Hematopoietic multipotent progenitor cell treated with erythropoietin and hydrocortisone succinate and interleukin-3 and kit ligand, for 17 days (in vitro differentiated cells): ENCODE data around the gene GTF2IRD1.
"Not testable (repeated sequence)": the region's sequence is repeated elsewhere in the genome, so short reads cannot be mapped to it uniquely, and the experiment has no call there.

Source experiments
- DNase-seq: peaks from one replicate; pipeline ENCODE4 v3.0.0-alpha.2; 2015; ENCODE audit warnings: low spot score

GTF2IRD1 gene

GRCh38 chr7:74453322-74454011 is at the start of gene GTF2IRD1:
Gene GTF2IRD1, plus strand, starts transcription at chr7:74453906. Its CDS starts 54,175 bp downstream, at chr7:74508081.
- DNase-seq: no peak

GRCh38 chr7:74404388-74404700 is 49.4 kb upstream of the GTF2IRD1 start:
- DNase-seq: no peak

GRCh38 chr7:74404741-74405140 is 49.0 kb upstream of the GTF2IRD1 start:
- no peak for DNase-seq

GRCh38 chr7:74405191-74405898 is 48.4 kb upstream of the GTF2IRD1 start:
- DNase-seq: no peak

GRCh38 chr7:74405899-74406512 is 47.7 kb upstream of the GTF2IRD1 start:
- no peak for DNase-seq

- DNase-seq: no peak
Observed at GRCh38 chr7:74407958-74408357, 45.7 kb upstream of the GTF2IRD1 start.

GRCh38 chr7:74409571-74409970 is 44.1 kb upstream of the GTF2IRD1 start:
- DNase-seq: no peak

- no peak for DNase-seq
Observed at GRCh38 chr7:74410772-74411171, 42.9 kb upstream of the GTF2IRD1 start.

- DNase-seq: not testable (repeated sequence)
Observed at GRCh38 chr7:74411571-74411970, 42.1 kb upstream of the GTF2IRD1 start.

GRCh38 chr7:74412056-74412455 is 41.6 kb upstream of the GTF2IRD1 start:
- DNase-seq: no peak

- no peak for DNase-seq
Observed at GRCh38 chr7:74412603-74413002, 41.1 kb upstream of the GTF2IRD1 start.

GRCh38 chr7:74414595-74415333 is 38.9 kb upstream of the GTF2IRD1 start:
- not testable (repeated sequence) for DNase-seq

- DNase-seq: peak; percentile 65
Observed at GRCh38 chr7:74417419-74417971, 36.2 kb upstream of the GTF2IRD1 start.

- DNase-seq: no peak
Observed at GRCh38 chr7:74418076-74418475, 35.6 kb upstream of the GTF2IRD1 start.

- DNase-seq: no peak
Observed at GRCh38 chr7:74418538-74418937, 35.2 kb upstream of the GTF2IRD1 start.

GRCh38 chr7:74419232-74419631 is 34.5 kb upstream of the GTF2IRD1 start:
- not testable (repeated sequence) for DNase-seq

GRCh38 chr7:74420006-74420405 is 33.7 kb upstream of the GTF2IRD1 start:
- no peak for DNase-seq

GRCh38 chr7:74424291-74424880 is 29.3 kb upstream of the GTF2IRD1 start:
- no peak for DNase-seq

GRCh38 chr7:74428023-74428422 is 25.7 kb upstream of the GTF2IRD1 start:
- no peak for DNase-seq

GRCh38 chr7:74429153-74429747 is 24.5 kb upstream of the GTF2IRD1 start:
- no peak for DNase-seq

- DNase-seq: not testable (repeated sequence)
Observed at GRCh38 chr7:74430409-74430808, 23.3 kb upstream of the GTF2IRD1 start.
